ENCODE data around the gene ZFYVE27.

DNA sequence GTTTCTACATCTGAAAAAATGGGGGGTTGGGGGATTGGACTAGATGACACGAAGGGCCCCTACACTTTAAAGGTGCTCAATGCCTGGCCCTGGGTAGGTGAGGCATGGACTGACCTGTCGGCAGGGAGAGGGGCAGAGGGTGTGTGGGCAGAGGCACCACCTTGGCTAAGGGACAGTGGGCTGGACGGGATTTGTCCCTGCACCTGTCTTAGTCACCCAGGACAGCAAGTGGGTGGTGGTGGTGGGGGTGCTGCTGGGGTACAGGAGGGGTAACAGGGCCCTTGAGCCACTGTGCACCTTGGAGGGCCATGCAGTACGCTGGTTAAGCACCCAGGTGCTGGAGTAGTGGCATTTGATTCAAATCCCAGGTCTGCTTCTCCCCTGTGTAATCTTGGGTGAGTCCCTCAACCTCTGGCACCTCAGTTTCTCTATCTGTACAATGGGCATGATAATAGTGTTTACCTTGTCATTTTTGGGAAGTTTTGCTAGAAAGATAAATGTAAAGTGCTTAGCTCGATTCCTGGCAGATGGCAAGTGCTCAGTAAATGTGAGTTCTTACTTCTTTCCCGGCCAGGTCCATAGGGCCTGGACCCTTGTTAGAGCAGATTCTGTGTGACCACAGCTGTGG is 53.0 kb downstream of the ZFYVE27 start:
- TF ChIP-seq, protein P1, sequence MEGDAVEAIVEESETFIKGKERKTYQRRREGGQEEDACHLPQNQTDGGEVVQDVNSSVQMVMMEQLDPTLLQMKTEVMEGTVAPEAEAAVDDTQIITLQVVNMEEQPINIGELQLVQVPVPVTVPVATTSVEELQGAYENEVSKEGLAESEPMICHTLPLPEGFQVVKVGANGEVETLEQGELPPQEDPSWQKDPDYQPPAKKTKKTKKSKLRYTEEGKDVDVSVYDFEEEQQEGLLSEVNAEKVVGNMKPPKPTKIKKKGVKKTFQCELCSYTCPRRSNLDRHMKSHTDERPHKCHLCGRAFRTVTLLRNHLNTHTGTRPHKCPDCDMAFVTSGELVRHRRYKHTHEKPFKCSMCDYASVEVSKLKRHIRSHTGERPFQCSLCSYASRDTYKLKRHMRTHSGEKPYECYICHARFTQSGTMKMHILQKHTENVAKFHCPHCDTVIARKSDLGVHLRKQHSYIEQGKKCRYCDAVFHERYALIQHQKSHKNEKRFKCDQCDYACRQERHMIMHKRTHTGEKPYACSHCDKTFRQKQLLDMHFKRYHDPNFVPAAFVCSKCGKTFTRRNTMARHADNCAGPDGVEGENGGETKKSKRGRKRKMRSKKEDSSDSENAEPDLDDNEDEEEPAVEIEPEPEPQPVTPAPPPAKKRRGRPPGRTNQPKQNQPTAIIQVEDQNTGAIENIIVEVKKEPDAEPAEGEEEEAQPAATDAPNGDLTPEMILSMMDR (IDR thresholded peaks at IDR 0.05; ENCODE audit: borderline replicate concordance, extremely low read depth, low read length, poor library complexity, severe bottlenecking), result no peak
- no peak for TF ChIP-seq EZH2 (IDR thresholded peaks at IDR 0.05; ENCODE audit: borderline replicate concordance, low read depth, low read length, severe bottlenecking)
